HCT116 (cell line): ENCODE data around the gene TSTD2.

Experiments
- CEBPB ChIP-seq: IDR thresholded peaks from 2 replicates; pipeline ENCODE4 v1.6.1; 2012; ENCODE audit warnings: low read depth
- CTCF ChIP-seq, 3 experiments: fragments of 200-600 bp in 1 of 3; sonication (generic) in 1 of 3; IDR thresholded peaks in 2 of 3; conservative IDR thresholded peaks in 1 of 3; 2 replicates each; pipeline ENCODE4 v1.5.1; 2012 to 2017; ENCODE audit warnings: low read depth in 2 of 3, low read length in 2 of 3, antibody characterized with exemption in 1 of 3, borderline replicate concordance in 1 of 3, control low read depth in 1 of 3, mild to moderate bottlenecking in 1 of 3, mixed read lengths in 1 of 3, mixed run types in 1 of 3, moderate library complexity in 1 of 3; ENCODE audit not compliant: insufficient read depth in 1 of 3
- POLR2A ChIP-seq: IDR thresholded peaks from 2 replicates; pipeline ENCODE4 v1.7.0; 2011; ENCODE audit warnings: borderline replicate concordance; ENCODE audit not compliant: insufficient read depth, insufficient read length; ENCODE audit errors: extremely low read depth
- POLR2AphosphoS5 ChIP-seq: IDR thresholded peaks from 2 replicates; pipeline ENCODE4 v1.6.1; 2011; ENCODE audit warnings: mild to moderate bottlenecking, low read depth, low read length, moderate library complexity
- SP1 ChIP-seq: IDR thresholded peaks from 2 replicates; pipeline ENCODE4 v1.6.1; 2012; ENCODE audit warnings: low read depth
- SRF ChIP-seq: IDR thresholded peaks from 2 replicates; pipeline ENCODE4 v1.6.1; 2012; ENCODE audit warnings: low read depth
- YY1 ChIP-seq: IDR thresholded peaks from 2 replicates; pipeline ENCODE4 v1.6.1; 2011; ENCODE audit warnings: low read length, low read depth, moderate library complexity, mild to moderate bottlenecking; ENCODE audit not compliant: insufficient replicate concordance; ENCODE audit errors: extremely low read depth
- ZFX ChIP-seq: fragments of 450-650 bp; IDR thresholded peaks from 2 replicates; pipeline ENCODE4 v1.6.1; 2017

DNA sequence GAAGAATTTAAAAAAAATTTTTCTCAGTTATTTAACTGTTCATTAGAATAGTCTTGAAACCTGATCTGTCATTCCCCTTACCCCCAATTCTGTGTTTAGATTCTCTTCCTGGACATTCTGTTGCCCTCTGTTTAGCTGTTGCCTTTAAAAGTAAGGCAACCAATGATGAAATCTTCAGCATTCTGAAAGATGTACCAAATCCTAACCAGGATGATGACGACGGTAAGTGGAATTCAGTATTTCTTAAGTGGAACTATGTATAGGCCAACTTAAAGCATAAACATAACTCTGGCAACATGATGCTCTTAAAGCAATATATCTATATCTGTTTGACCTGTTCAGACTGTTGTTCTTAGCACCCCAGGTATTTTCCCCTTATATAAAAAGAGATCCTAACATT is 27.7 kb upstream of the TSTD2 start:
- TF ChIP-seq POLR2AphosphoS5 (no peak), CTCF (IDR thresholded peaks at IDR 0.05 in 2 of 3, conservative IDR thresholded peaks at IDR 0.05 in 1 of 3; ENCODE audit: borderline replicate concordance in 1 of 3, insufficient read depth in 1 of 3, low read depth in 2 of 3, low read length in 2 of 3) (no peak), YY1 (no peak), CEBPB (no peak), SP1 (no peak), ZFX (no peak), POLR2A (no peak), SRF (no peak)
